ENCODE results near the gene FIZ1.

GRCh38 chr19:55605637-55606470 lies 6.5 kb upstream of the FIZ1 start, which contains the start of gene ZNF865:
- TF ChIP-seq CTCF (IDR thresholded peaks at IDR 0.05) (peak; percentile 37 to 80 (median 64)), POLR2A (IDR thresholded peaks at IDR 0.05) (no peak)

Measured in thyroid gland (tissue), 4 donors.